ENCODE data around the gene CCNI2. TPM values are rescaled to one million over a fixed set of nuclear protein-coding genes. Genes with fewer than 3 reads are reported as not detected.

CCNI2 gene
- total RNA-seq, 2 experiments from 2014 or later, result 8.7 to 10.0 TPM

DNA sequence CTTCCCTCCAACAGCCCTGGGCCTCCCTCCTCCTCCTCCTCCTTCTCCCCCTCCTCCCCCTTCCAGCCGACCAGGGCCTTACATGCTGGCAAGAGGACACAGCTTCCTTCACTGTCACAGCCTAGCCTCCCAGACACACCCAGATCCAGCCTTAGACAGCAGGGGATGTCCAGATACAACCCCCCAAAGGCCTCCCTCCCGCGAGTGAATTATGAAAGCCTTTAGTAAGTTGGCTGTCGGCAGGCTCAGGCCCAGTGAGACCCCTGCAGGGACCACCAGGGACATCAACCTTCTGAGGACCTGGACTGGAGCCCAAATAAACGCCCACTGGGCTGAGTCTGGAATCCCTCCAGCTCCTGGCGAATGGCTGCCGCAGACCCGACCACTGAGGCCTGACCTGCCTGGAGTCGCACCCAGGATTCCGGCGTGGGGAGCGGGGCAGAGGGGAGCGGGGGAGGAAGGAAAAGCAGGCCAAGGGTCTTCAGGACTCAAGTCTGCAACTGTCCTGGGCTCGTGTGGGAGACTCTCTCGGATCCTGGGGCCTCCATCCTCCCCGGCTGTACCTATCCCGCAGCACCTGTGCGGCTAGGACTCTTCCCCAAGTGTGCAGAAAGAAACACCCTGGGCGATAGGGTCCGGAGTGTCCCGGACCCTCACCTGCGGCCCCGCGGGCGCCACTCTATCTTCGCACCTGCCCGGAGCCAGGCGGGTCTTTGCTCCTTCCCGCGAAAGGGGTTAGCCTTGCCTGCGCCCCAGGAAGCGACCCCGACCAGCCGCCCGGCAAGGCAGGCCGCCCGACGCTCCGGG, 29.1 kb downstream of the CCNI2 start:
- CTCF ChIA-PET, result interaction anchor here (2.8 kb wide), 1 partner anchor 29 kb away, joined by 9 read pairs; the partner anchor contains the start of gene CCNI2
- peak overlapping the region; percentile 63 for H3K4me3 Mint-ChIP-seq
- H3K4me1 Mint-ChIP-seq (ENCODE audit: low read depth), result peaks cover 8% of the 10 kb centered on the region
- H3K27ac Mint-ChIP-seq, result no peak overlapping the region
- TF ChIP-seq, protein P1, sequence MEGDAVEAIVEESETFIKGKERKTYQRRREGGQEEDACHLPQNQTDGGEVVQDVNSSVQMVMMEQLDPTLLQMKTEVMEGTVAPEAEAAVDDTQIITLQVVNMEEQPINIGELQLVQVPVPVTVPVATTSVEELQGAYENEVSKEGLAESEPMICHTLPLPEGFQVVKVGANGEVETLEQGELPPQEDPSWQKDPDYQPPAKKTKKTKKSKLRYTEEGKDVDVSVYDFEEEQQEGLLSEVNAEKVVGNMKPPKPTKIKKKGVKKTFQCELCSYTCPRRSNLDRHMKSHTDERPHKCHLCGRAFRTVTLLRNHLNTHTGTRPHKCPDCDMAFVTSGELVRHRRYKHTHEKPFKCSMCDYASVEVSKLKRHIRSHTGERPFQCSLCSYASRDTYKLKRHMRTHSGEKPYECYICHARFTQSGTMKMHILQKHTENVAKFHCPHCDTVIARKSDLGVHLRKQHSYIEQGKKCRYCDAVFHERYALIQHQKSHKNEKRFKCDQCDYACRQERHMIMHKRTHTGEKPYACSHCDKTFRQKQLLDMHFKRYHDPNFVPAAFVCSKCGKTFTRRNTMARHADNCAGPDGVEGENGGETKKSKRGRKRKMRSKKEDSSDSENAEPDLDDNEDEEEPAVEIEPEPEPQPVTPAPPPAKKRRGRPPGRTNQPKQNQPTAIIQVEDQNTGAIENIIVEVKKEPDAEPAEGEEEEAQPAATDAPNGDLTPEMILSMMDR (IDR thresholded peaks at IDR 0.05), result no peak
- intact Hi-C loops (cut with micrococcal nuclease), result no loop called here
- no peak for ATAC-seq
- peaks cover 12% of the 10 kb centered on the region for H3K27me3 Mint-ChIP-seq
- POLR2A ChIA-PET, result interaction anchor here (0.9 to 1.8 kb wide), 2 partner anchors 11 to 21 kb away, joined by 4 to 5 read pairs; no protein-coding TSS in a partner anchor
- H3K36me3 Mint-ChIP-seq (ENCODE audit: low read depth), result no peaks in the 10 kb centered on the region
- no peaks in the 10 kb centered on the region for H3K9me3 Mint-ChIP-seq
- peak; percentile 12 for DNase-seq

- ATAC-seq, result peak; percentile 40
- Mint-ChIP-seq H3K4me3 (no peak overlapping the region), H3K9me3 (no peaks in the 10 kb centered on the region), H3K36me3 (ENCODE audit: low read depth) (no peaks in the 10 kb centered on the region), H3K27me3 (peaks cover 16% of the 10 kb centered on the region), H3K4me1 (ENCODE audit: low read depth) (peaks cover 8% of the 10 kb centered on the region), H3K27ac (no peak overlapping the region)
- POLR2A ChIA-PET, result interaction anchor here (0.8 to 1.8 kb wide), 3 partner anchors 12 to 26 kb away, joined by 3 to 7 read pairs (median 5); no protein-coding TSS in a partner anchor
- no peak for DNase-seq
- TF ChIP-seq, protein P1 (IDR thresholded peaks at IDR 0.05), result no peak
- CTCF ChIA-PET, result interaction anchor here (2.8 kb wide), 1 partner anchor 30 kb away, joined by 9 read pairs; the partner anchor contains the start of gene CCNI2
- intact Hi-C loops (cut with micrococcal nuclease), result no loop called here
Measured at GRCh38 chr5:132776938-132777208, 29.6 kb downstream of the CCNI2 start.

DNA sequence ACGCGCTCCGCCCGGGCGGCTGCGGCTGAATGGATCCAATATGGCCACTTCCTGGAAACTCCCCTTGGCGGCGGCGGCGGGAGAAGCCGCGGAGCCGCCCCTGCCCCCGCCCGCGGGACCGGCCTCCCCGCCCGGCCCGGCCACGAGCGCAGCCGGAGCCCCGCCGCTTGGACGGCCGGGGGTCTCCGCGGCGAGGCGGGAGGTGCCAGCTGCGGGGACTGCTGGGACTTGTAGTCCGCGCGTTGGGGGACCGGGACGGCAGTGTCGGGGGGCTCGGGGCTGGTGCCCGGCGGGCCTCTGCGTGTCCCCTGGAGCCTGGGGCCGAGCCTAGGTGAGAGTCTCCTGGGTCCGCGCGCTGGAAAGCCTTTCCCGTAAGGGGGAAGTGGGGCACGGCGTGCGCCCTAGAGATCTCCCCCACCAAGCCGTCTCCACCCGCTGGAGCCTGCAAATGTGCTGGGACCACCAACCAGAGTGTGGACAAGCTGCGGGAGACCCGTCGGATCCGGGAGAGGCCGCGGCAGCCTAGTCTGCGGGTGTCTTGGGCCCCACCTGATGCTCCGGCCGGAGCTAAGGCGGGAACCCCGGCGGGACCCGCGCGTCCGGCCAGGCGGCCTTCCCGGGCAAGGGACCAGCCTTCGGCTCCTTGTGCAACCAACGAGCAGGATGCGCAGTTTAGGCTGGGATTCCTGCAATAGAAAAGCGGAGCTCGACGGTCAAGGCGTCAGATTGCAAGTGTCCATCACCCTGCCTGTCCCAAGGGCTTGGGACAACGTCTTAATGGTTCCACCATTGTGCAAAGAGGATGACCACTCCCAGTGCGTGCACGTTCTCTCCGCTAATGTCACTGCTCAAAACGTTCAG, 30.2 kb downstream of the CCNI2 start, which contains the start of gene SEPTIN8:
Gene SEPTIN8, minus strand, starts transcription at position 31 of the 861 bp plus-strand sequence. CDS start 102 bp downstream, outside the sequence.
- H3K27me3 Mint-ChIP-seq, result peaks cover 20% of the 10 kb centered on the region

DNA sequence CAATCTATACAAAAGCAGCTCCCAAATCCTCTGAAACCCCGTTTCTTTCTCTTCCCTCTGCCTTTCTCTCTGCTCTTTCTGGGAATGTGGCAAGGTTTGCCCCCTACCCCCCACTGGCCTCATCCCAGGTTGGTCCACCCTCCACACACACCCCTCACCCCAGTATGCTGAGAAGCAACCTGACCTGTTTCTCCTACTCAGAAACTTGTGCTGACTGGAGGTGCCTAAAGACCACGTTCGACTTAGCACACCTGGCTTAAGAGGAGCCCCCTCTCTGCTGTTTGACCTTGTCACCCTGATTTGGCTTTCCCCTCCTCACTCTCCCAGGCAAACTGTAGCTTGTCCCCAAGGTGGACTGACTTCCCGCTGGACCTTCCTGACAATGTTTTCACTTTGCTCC, 30.9 kb downstream of the CCNI2 start:
- POLR2A ChIA-PET, result interaction anchor here (0.9 to 1.3 kb wide), 2 partner anchors 15 to 22 kb away, joined by 4 to 7 read pairs; no protein-coding TSS in a partner anchor
- ATAC-seq (no peak), DNase-seq (no peak)
- Mint-ChIP-seq H3K9me3 (no peaks in the 10 kb centered on the region), H3K36me3 (ENCODE audit: low read depth) (no peaks in the 10 kb centered on the region), H3K27ac (no peak overlapping the region), H3K27me3 (peaks cover 24% of the 10 kb centered on the region), H3K4me1 (ENCODE audit: low read depth) (peaks cover 8% of the 10 kb centered on the region), H3K4me3 (peak overlapping the region; percentile 67)
- intact Hi-C loops (cut with micrococcal nuclease), result no loop called here
- CTCF ChIA-PET, result interaction anchor here (2.9 kb wide), 1 partner anchor 42 kb away, joined by 12 read pairs; no protein-coding TSS in a partner anchor
- TF ChIP-seq, protein P1 (IDR thresholded peaks at IDR 0.05), result no peak

More for the DNA sequence above, 30.2 kb downstream of the CCNI2 start, which contains the start of gene SEPTIN8:
- H3K9me3 Mint-ChIP-seq, result no peaks in the 10 kb centered on the region
- no peak within 1 kb of the TSS for H3K27ac Mint-ChIP-seq
- TF ChIP-seq, protein P1 (IDR thresholded peaks at IDR 0.05), result no peak
- H3K36me3 Mint-ChIP-seq (ENCODE audit: low read depth), result no peaks in the 10 kb centered on the region
- ATAC-seq (peak; percentile 74), DNase-seq (peak; percentile 52)
- H3K4me1 Mint-ChIP-seq (ENCODE audit: low read depth), result peaks cover 8% of the 10 kb centered on the region
- POLR2A ChIA-PET, result interaction anchor here (0.8 to 1.3 kb wide), 3 partner anchors 14 to 27 kb away, joined by 3 to 7 read pairs (median 4); no protein-coding TSS in a partner anchor
- H3K4me3 Mint-ChIP-seq, result peak within 1 kb of the TSS; percentile 67
- intact Hi-C loops (cut with micrococcal nuclease), result no loop called here
- CTCF ChIA-PET, result interaction anchor here (2.8 to 2.9 kb wide), 2 partner anchors 31 to 42 kb away, joined by 9 to 12 read pairs; partner anchors contain the start of gene CCNI2
